SK-N-SH (cell line): ENCODE results near the gene SLCO2A1. TPM values are rescaled to one million over a fixed set of nuclear protein-coding genes. Genes with fewer than 3 reads are reported as not detected.

Experiments used
- CTCF ChIA-PET: fragments of 300-600, 350-600 bp; formaldehyde crosslinking; extraction: SDS; loops from one replicate; lab custom pipeline; 2021; lab: Yijun Ruan, JAX
- POLR2A ChIA-PET: fragments of 350-600 bp; sonication (Branson Sonifier 250); formaldehyde crosslinking; extraction: SDS; loops from one replicate; lab custom pipeline; 2020; ENCODE audit warnings: antibody characterized with exemption, inconsistent platforms; lab: Yijun Ruan, JAX
- DNase-seq: peaks from one replicate; pipeline ENCODE4 v3.0.0; 2012
- H2AFZ ChIP-seq: fragments of 200-600 bp; sonication (generic); 2 replicates; pipeline ENCODE4 v1.8.1; 2016; ENCODE audit warnings: antibody characterized with exemption, mild to moderate bottlenecking, low read depth
- H3F3A ChIP-seq: fragments of 200-600 bp; sonication (generic); replicated peaks from 2 replicates; pipeline ENCODE3; 2016; ENCODE audit warnings: antibody characterized with exemption, mild to moderate bottlenecking; ENCODE audit not compliant: insufficient read depth
- H3K27ac ChIP-seq, 2 experiments: fragments of 200-500 bp in 1 of 2; fragments of 200-600 bp in 1 of 2; sonication (Bioruptor generic) in 1 of 2; sonication (generic), shearing (Covaris generic) in 1 of 2; 2 replicates each; pipeline versions ENCODE4 v1.5.1 to v1.6.1; 2014 to 2016; ENCODE audit warnings: low read depth in 2 of 2, inconsistent platforms in 1 of 2, low read length in 1 of 2, mild to moderate bottlenecking in 1 of 2, mixed read lengths in 1 of 2
- H3K27me3 ChIP-seq: fragments of 200-600 bp; sonication (generic), shearing (Covaris generic); 2 replicates; pipeline ENCODE4 v1.6.1; 2016; ENCODE audit warnings: mixed run types; ENCODE audit not compliant: insufficient read depth
- H3K36me3 ChIP-seq, 2 experiments: fragments of 200-500 bp in 1 of 2; fragments of 200-600 bp in 1 of 2; sonication (Bioruptor generic) in 1 of 2; sonication (generic) in 1 of 2; replicated peaks in 1 of 2; 2 replicates each; pipeline versions ENCODE3 to v1.5.1; 2014 to 2016; ENCODE audit warnings: low read length in 1 of 2, mild to moderate bottlenecking in 1 of 2; ENCODE audit not compliant: insufficient read depth in 2 of 2, control insufficient read depth in 1 of 2
- H3K4me1 ChIP-seq, 2 experiments: fragments of 200-500 bp in 1 of 2; fragments of 200-600 bp in 1 of 2; sonication (Bioruptor generic) in 1 of 2; sonication (generic), shearing (Covaris generic) in 1 of 2; 2 replicates each; pipeline versions ENCODE4 v1.5.1 to v1.6.1; 2014 to 2016; ENCODE audit warnings: low read depth in 1 of 2, low read length in 1 of 2, mixed run types in 1 of 2; ENCODE audit not compliant: insufficient read depth in 2 of 2, control insufficient read depth in 1 of 2
- H3K4me2 ChIP-seq: fragments of 200-600 bp; sonication (generic), shearing (Covaris generic); 2 replicates; pipeline ENCODE4 v1.6.1; 2017; ENCODE audit warnings: mixed run types
- H3K4me3 ChIP-seq, 2 experiments: fragments of 200-500 bp in 1 of 2; fragments of 200-600 bp in 1 of 2; sonication (Bioruptor generic) in 1 of 2; sonication (generic), shearing (Covaris generic) in 1 of 2; 2 replicates each; pipeline versions ENCODE4 v1.5.1 to v1.8.1; 2014 to 2016; ENCODE audit warnings: low read depth in 2 of 2, inconsistent platforms in 1 of 2, low read length in 1 of 2, mild to moderate bottlenecking in 1 of 2, mixed read lengths in 1 of 2, moderate library complexity in 1 of 2
- H3K79me2 ChIP-seq: fragments of 200-600 bp; sonication (generic); 2 replicates; pipeline ENCODE4 v1.8.1; 2017; ENCODE audit warnings: mild to moderate bottlenecking; ENCODE audit not compliant: insufficient read depth
- H3K9ac ChIP-seq: fragments of 200-600 bp; sonication (generic); 2 replicates; pipeline ENCODE4 v1.6.1; 2017; ENCODE audit warnings: mixed run types
- H3K9me2 ChIP-seq: fragments of 200-600 bp; sonication (generic); 2 replicates; pipeline ENCODE4 v1.6.1; 2017; ENCODE audit warnings: mixed run types
- H3K9me3 ChIP-seq: fragments of 200-600 bp; sonication (generic); 2 replicates; pipeline ENCODE4 v1.6.1; 2017; ENCODE audit warnings: mixed run types, mild to moderate bottlenecking, moderate library complexity
- H4K20me1 ChIP-seq: fragments of 200-600 bp; sonication (generic); 2 replicates; pipeline ENCODE4 v1.6.1; 2017; ENCODE audit warnings: mild to moderate bottlenecking, mixed run types; ENCODE audit not compliant: insufficient read depth
- CHD2 ChIP-seq: fragments of 150-350 bp; IDR thresholded peaks from 2 replicates; pipeline ENCODE4 v1.6.1; 2018; ENCODE audit warnings: low read length; ENCODE audit not compliant: partially characterized antibody
- ELF1 ChIP-seq: IDR thresholded peaks from 2 replicates; pipeline ENCODE4 v1.4.0; 2012
- EP300 ChIP-seq, 2 experiments: IDR thresholded peaks; 2 replicates each; pipeline versions ENCODE4 v1.4.0 to v1.6.1; 2012; ENCODE audit warnings: borderline replicate concordance in 1 of 2, low read depth in 1 of 2, low read length in 1 of 2
- EZH2phosphoT487 ChIP-seq: fragments of 200-600 bp; sonication (generic); IDR thresholded peaks from 2 replicates; pipeline ENCODE4 v1.6.1; 2017; ENCODE audit warnings: low read depth, mixed run types, mild to moderate bottlenecking, antibody characterized with exemption, moderate library complexity, borderline replicate concordance
- FOSL2 ChIP-seq: IDR thresholded peaks from 2 replicates; pipeline ENCODE4 v1.4.0; 2012; ENCODE audit warnings: low read depth, mild to moderate bottlenecking, moderate library complexity, borderline replicate concordance
- FOXM1 ChIP-seq: IDR thresholded peaks from 2 replicates; pipeline ENCODE4 v1.4.0; 2012; ENCODE audit warnings: low read depth, mild to moderate bottlenecking
- GABPA ChIP-seq: IDR thresholded peaks from 2 replicates; pipeline ENCODE4 v1.4.0; 2012; ENCODE audit warnings: low read depth, mild to moderate bottlenecking
- JUND ChIP-seq: IDR thresholded peaks from 2 replicates; pipeline ENCODE4 v1.4.0; 2012
- RFX5 ChIP-seq: IDR thresholded peaks from 2 replicates; pipeline ENCODE4 v1.6.1; 2012; ENCODE audit warnings: mild to moderate bottlenecking, improper control_type of control experiment, low read length
- RXRA ChIP-seq: IDR thresholded peaks from 2 replicates; pipeline ENCODE4 v1.4.0; 2012; ENCODE audit warnings: low read depth, mild to moderate bottlenecking, borderline replicate concordance
- TAF1 ChIP-seq: IDR thresholded peaks from 2 replicates; pipeline ENCODE4 v1.6.1; 2012; ENCODE audit warnings: low read depth, mild to moderate bottlenecking, low read length, moderate library complexity, borderline replicate concordance
- TCF12 ChIP-seq: IDR thresholded peaks from 2 replicates; pipeline ENCODE4 v1.4.0; 2012
- WGBS: methylation state at CpG from one replicate; pipeline ENCODE4 v1.1.6; 2017; ENCODE audit warnings: low lambda C conversion rate; 5-methylcytosine and 5-hydroxymethylcytosine counted together
- polyA plus RNA-seq, 3 experiments: library from polyadenylated mRNA; depleted of rRNA; stranded (reverse); fragments of >200 nt; gene quantifications; 2 replicates each; pipeline ENCODE4 v1.2.3, GENCODE V29; 2012
- TF ChIP-seq, protein P1 (sequence below): IDR thresholded peaks from 2 replicates; pipeline ENCODE4 v1.4.0; 2012; ENCODE audit warnings: low read depth, borderline replicate concordance
- TF ChIP-seq, protein P2 (sequence below): IDR thresholded peaks from 2 replicates; pipeline ENCODE4 v1.4.0; 2012; ENCODE audit warnings: low read depth

Gene SLCO2A1
- polyA plus RNA-seq, 1 of the 3 experiments (the other 2 are of a cell fraction) = 9.3 TPM

DNA sequence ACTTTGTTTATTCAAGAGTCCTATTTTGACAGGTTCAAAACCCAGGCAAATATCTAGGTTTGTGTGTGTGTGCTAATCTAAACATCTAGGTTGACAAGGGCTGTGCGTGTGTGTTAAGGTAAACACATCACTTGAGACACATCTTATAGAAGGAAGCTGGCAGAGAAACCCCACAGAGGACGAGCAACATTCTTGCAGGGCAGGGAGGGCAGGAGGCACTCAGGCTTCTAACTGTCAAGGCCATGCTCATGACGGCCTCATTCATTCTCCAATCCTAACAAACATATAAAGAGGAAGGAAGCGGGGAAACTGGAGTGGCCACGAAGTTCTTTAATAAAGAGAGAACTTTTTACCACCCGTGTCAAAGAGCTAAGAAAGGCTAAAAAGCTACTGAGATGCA lies 43.4 kb downstream of the SLCO2A1 start (continued):
- TF ChIP-seq RFX5 (no peak), CHD2 (no peak), EP300 (IDR thresholded peaks at IDR 0.05; ENCODE audit: borderline replicate concordance in 1 of 2, low read depth in 1 of 2, low read length in 1 of 2) (no peak), EZH2phosphoT487 (no peak), TCF12 (no peak), GABPA (no peak), ELF1 (no peak), JUND (no peak)

DNA sequence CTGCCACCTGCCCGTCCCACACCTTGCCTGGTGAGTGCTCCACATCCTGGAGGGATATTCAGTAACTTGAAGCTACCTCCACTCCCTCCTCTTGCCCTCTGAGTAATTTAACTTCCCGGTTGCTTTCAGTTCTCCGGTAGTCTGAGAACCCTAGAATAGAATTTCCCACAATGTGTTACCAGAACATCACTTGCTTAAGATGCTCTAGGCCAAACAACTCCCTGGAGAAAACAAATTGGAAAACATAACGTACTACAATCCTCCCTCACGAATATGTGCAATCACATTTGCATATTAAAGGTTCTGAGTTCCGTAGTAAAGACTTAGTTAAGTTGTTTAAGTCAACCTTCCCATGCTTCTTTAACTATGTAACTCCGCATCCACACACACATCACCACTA lies 44.8 kb downstream of the SLCO2A1 start:
- Histone ChIP-seq H3K27me3 (no peaks in the 10 kb centered on the region; the same call in 1 of the 2 replicates), H3K36me3 (no peaks in the 10 kb centered on the region), H3K9me2 (no peaks in the 10 kb centered on the region), H3K9me3 (no peaks in the 10 kb centered on the region), H4K20me1 (no peaks in the 10 kb centered on the region), H2AFZ (no peak overlapping the region), H3K9ac (no peak overlapping the region), H3K4me3 (no peak overlapping the region), H3K79me2 (no peaks in the 10 kb centered on the region), H3K4me1 (no peaks in the 10 kb centered on the region), H3F3A (peaks cover 3% of the 10 kb centered on the region), H3K27ac (no peak overlapping the region), H3K4me2 (no peak overlapping the region)
- ChIA-PET POLR2A (no interaction called here), CTCF (no interaction called here)
- WGBS = 85% methylated on average over 7 of the region's 7 CpGs
- TF ChIP-seq, protein P1, sequence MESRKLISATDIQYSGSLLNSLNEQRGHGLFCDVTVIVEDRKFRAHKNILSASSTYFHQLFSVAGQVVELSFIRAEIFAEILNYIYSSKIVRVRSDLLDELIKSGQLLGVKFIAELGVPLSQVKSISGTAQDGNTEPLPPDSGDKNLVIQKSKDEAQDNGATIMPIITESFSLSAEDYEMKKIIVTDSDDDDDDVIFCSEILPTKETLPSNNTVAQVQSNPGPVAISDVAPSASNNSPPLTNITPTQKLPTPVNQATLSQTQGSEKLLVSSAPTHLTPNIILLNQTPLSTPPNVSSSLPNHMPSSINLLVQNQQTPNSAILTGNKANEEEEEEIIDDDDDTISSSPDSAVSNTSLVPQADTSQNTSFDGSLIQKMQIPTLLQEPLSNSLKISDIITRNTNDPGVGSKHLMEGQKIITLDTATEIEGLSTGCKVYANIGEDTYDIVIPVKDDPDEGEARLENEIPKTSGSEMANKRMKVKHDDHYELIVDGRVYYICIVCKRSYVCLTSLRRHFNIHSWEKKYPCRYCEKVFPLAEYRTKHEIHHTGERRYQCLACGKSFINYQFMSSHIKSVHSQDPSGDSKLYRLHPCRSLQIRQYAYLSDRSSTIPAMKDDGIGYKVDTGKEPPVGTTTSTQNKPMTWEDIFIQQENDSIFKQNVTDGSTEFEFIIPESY = no peak
- TF ChIP-seq FOSL2 = no peak
- no peak for TF ChIP-seq TAF1
- TF ChIP-seq RXRA = no peak
- TF ChIP-seq FOXM1 = no peak
- TF ChIP-seq, protein P2, sequence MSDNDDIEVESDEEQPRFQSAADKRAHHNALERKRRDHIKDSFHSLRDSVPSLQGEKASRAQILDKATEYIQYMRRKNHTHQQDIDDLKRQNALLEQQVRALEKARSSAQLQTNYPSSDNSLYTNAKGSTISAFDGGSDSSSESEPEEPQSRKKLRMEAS = no peak
- no peak for TF ChIP-seq GABPA
- no peak for DNase-seq
